T-helper 1 cell treated with Interleukin-12 subunit alpha and Interleukin-12 subunit beta and Interleukin-4 antibody, amounts not matched to agents 30 μg/mL and 1 μg/mL, for 36 hours (primary cell): ENCODE measurements around the gene S100G.
"Not testable (repeated sequence)": the region's sequence is repeated elsewhere in the genome, so short reads cannot be mapped to it uniquely, and the experiment has no call there.

ENCODE experiments used
- H3K27ac Mint-ChIP-seq: one replicate; pipeline ENCODE4 v1.8.0; 2021; ENCODE audit warnings: mild to moderate bottlenecking, mixed read lengths
- H3K27me3 Mint-ChIP-seq: one replicate; pipeline ENCODE4 v1.8.0; 2021; ENCODE audit warnings: low read depth, mixed read lengths
- H3K36me3 Mint-ChIP-seq: one replicate; pipeline ENCODE4 v1.8.0; 2021; ENCODE audit warnings: low read depth, mixed read lengths
- H3K4me1 Mint-ChIP-seq: one replicate; pipeline ENCODE4 v1.8.0; 2021; ENCODE audit warnings: low read depth, mixed read lengths
- H3K4me3 Mint-ChIP-seq: one replicate; pipeline ENCODE4 v1.8.0; 2021; ENCODE audit warnings: mild to moderate bottlenecking, moderate library complexity, mixed read lengths
- H3K9me3 Mint-ChIP-seq: one replicate; pipeline ENCODE4 v1.8.0; 2021; ENCODE audit warnings: mixed read lengths

S100G gene

GRCh38 chrX:16649858-16650257 is at the start of gene S100G:
S100G (plus strand) TSS chrX:16650158; CDS start chrX:16651007, 849 bp downstream.
- Mint-ChIP-seq H3K27ac (no peak within 1 kb of the TSS), H3K27me3 (no peaks in the 10 kb centered on the region), H3K4me1 (no peaks in the 10 kb centered on the region), H3K36me3 (no peaks in the 10 kb centered on the region), H3K9me3 (no peaks in the 10 kb centered on the region), H3K4me3 (no peak within 1 kb of the TSS)

GRCh38 chrX:16601885-16602284 is 48.1 kb upstream of the S100G start:
- no peaks in the 10 kb centered on the region for H3K27me3 Mint-ChIP-seq
- peaks cover 10% of the 10 kb centered on the region for H3K4me1 Mint-ChIP-seq
- H3K4me3 Mint-ChIP-seq = no peak overlapping the region
- H3K27ac Mint-ChIP-seq = no peak overlapping the region
- H3K36me3 Mint-ChIP-seq = no peaks in the 10 kb centered on the region
- no peaks in the 10 kb centered on the region for H3K9me3 Mint-ChIP-seq

GRCh38 chrX:16603235-16603634 is 46.7 kb upstream of the S100G start:
- H3K4me1 Mint-ChIP-seq = peaks cover 10% of the 10 kb centered on the region
- not testable (repeated sequence) for H3K36me3 Mint-ChIP-seq, H3K4me3 Mint-ChIP-seq, H3K27ac Mint-ChIP-seq, H3K9me3 Mint-ChIP-seq, H3K27me3 Mint-ChIP-seq

- no peaks in the 10 kb centered on the region for H3K36me3 Mint-ChIP-seq
- H3K27ac Mint-ChIP-seq = peak overlapping the region; percentile 89
- H3K4me3 Mint-ChIP-seq = peak overlapping the region; percentile 44
These were observed 46.1 kb upstream of the S100G start for GRCh38 chrX:16603822-16604221.

GRCh38 chrX:16604337-16604736 is 45.6 kb upstream of the S100G start:
- Mint-ChIP-seq H3K4me1 (peaks cover 10% of the 10 kb centered on the region), H3K27me3 (no peaks in the 10 kb centered on the region), H3K36me3 (no peaks in the 10 kb centered on the region), H3K27ac (no peak overlapping the region), H3K4me3 (no peak overlapping the region), H3K9me3 (no peaks in the 10 kb centered on the region)

More at GRCh38 chrX:16603822-16604221, 46.1 kb upstream of the S100G start:
- no peaks in the 10 kb centered on the region for H3K27me3 Mint-ChIP-seq
- no peaks in the 10 kb centered on the region for H3K9me3 Mint-ChIP-seq
- peaks cover 10% of the 10 kb centered on the region for H3K4me1 Mint-ChIP-seq

- no peak overlapping the region for H3K27ac Mint-ChIP-seq
- H3K4me1 Mint-ChIP-seq = peaks cover 10% of the 10 kb centered on the region
- H3K27me3 Mint-ChIP-seq = no peaks in the 10 kb centered on the region
- no peak overlapping the region for H3K4me3 Mint-ChIP-seq
- peaks cover 2% of the 10 kb centered on the region for H3K36me3 Mint-ChIP-seq
- H3K9me3 Mint-ChIP-seq = no peaks in the 10 kb centered on the region
These were observed 43.7 kb upstream of the S100G start for GRCh38 chrX:16606142-16606720.

GRCh38 chrX:16610121-16610621 is 39.8 kb upstream of the S100G start:
- Mint-ChIP-seq H3K36me3 (peaks cover 9% of the 10 kb centered on the region), H3K4me1 (no peaks in the 10 kb centered on the region), H3K4me3 (no peak overlapping the region), H3K9me3 (no peaks in the 10 kb centered on the region), H3K27me3 (no peaks in the 10 kb centered on the region), H3K27ac (no peak overlapping the region)

- not testable (repeated sequence) for H3K4me3 Mint-ChIP-seq, H3K27me3 Mint-ChIP-seq, H3K27ac Mint-ChIP-seq, H3K36me3 Mint-ChIP-seq, H3K4me1 Mint-ChIP-seq, H3K9me3 Mint-ChIP-seq
These were observed 39.3 kb upstream of the S100G start for GRCh38 chrX:16610654-16611053.

- no peaks in the 10 kb centered on the region for H3K4me1 Mint-ChIP-seq
- no peak overlapping the region for H3K27ac Mint-ChIP-seq
- H3K4me3 Mint-ChIP-seq = no peak overlapping the region
- H3K9me3 Mint-ChIP-seq = no peaks in the 10 kb centered on the region
- no peaks in the 10 kb centered on the region for H3K27me3 Mint-ChIP-seq
- H3K36me3 Mint-ChIP-seq = peaks cover 9% of the 10 kb centered on the region
These were observed 37.6 kb upstream of the S100G start for GRCh38 chrX:16612257-16612897.

- Mint-ChIP-seq H3K36me3 (peaks cover 12% of the 10 kb centered on the region), H3K27me3 (no peaks in the 10 kb centered on the region), H3K4me3 (no peak overlapping the region), H3K4me1 (no peaks in the 10 kb centered on the region), H3K27ac (no peak overlapping the region), H3K9me3 (peaks cover 4% of the 10 kb centered on the region)
These were observed 32.6 kb upstream of the S100G start for GRCh38 chrX:16617382-16617781.

GRCh38 chrX:16618422-16618821 is 31.5 kb upstream of the S100G start:
- H3K27me3 Mint-ChIP-seq = no peaks in the 10 kb centered on the region
- H3K4me1 Mint-ChIP-seq = no peaks in the 10 kb centered on the region
- H3K36me3 Mint-ChIP-seq = peaks cover 6% of the 10 kb centered on the region
- H3K9me3 Mint-ChIP-seq = peaks cover 4% of the 10 kb centered on the region
- no peak overlapping the region for H3K27ac Mint-ChIP-seq
- no peak overlapping the region for H3K4me3 Mint-ChIP-seq

GRCh38 chrX:16619024-16619423 is 30.9 kb upstream of the S100G start:
- H3K4me1 Mint-ChIP-seq = no peaks in the 10 kb centered on the region
- peaks cover 4% of the 10 kb centered on the region for H3K9me3 Mint-ChIP-seq
- H3K36me3 Mint-ChIP-seq = peaks cover 6% of the 10 kb centered on the region
- no peak overlapping the region for H3K4me3 Mint-ChIP-seq
- H3K27ac Mint-ChIP-seq = no peak overlapping the region
- no peaks in the 10 kb centered on the region for H3K27me3 Mint-ChIP-seq

GRCh38 chrX:16628511-16628910 is 21.4 kb upstream of the S100G start:
- not testable (repeated sequence) for H3K27ac Mint-ChIP-seq, H3K27me3 Mint-ChIP-seq, H3K4me1 Mint-ChIP-seq, H3K4me3 Mint-ChIP-seq, H3K9me3 Mint-ChIP-seq, H3K36me3 Mint-ChIP-seq

GRCh38 chrX:16628946-16629595 is 20.9 kb upstream of the S100G start:
- H3K4me3 Mint-ChIP-seq = no peak overlapping the region
- H3K9me3 Mint-ChIP-seq = no peaks in the 10 kb centered on the region
- H3K4me1 Mint-ChIP-seq = peaks cover 3% of the 10 kb centered on the region
- no peaks in the 10 kb centered on the region for H3K36me3 Mint-ChIP-seq
- no peaks in the 10 kb centered on the region for H3K27me3 Mint-ChIP-seq
- H3K27ac Mint-ChIP-seq = no peak overlapping the region

GRCh38 chrX:16629909-16630308 is 20.0 kb upstream of the S100G start:
- H3K4me1 Mint-ChIP-seq = peaks cover 3% of the 10 kb centered on the region
- no peak overlapping the region for H3K4me3 Mint-ChIP-seq
- no peaks in the 10 kb centered on the region for H3K36me3 Mint-ChIP-seq
- H3K27me3 Mint-ChIP-seq = no peaks in the 10 kb centered on the region
- no peak overlapping the region for H3K27ac Mint-ChIP-seq
- no peaks in the 10 kb centered on the region for H3K9me3 Mint-ChIP-seq
